ENCODE results near the gene EML6. TPM values are rescaled to one million over a fixed set of nuclear protein-coding genes. Genes with fewer than 3 reads are reported as not detected.

EML6 gene
- total and polyA plus RNA-seq, 2 of the 8 experiments (the other 6 are each of a cell fraction or from before 2014, with no cell fraction given) = 1.2 to 1.6 TPM

GRCh38 chr2:54687595-54688152 is 35.8 kb upstream of the EML6 start (continued):
- TF ChIP-seq TAF1 (IDR thresholded peaks at IDR 0.05; ENCODE audit: low read depth, low read length) = no peak
- no peak for TF ChIP-seq YY1 (IDR thresholded peaks at IDR 0.05; ENCODE audit: low read depth, low read length)
